HUES64 (cell line): Measurements from ENCODE around the gene SRPK2.

Experiments used
- H3K27ac ChIP-seq: 2 replicates; pipeline ENCODE4 v1.7.0; 2013; ENCODE audit warnings: low read depth, low read length, inconsistent platforms
- H3K27me3 ChIP-seq: 2 replicates; pipeline ENCODE4 v1.6.1; 2013; ENCODE audit warnings: mild to moderate bottlenecking, low read length; ENCODE audit not compliant: insufficient read depth
- H3K36me3 ChIP-seq: 2 replicates; pipeline ENCODE4 v1.6.1; 2013; ENCODE audit warnings: mild to moderate bottlenecking, low read length; ENCODE audit not compliant: insufficient read depth
- H3K4me1 ChIP-seq: 2 replicates; pipeline ENCODE4 v1.6.1; 2013; ENCODE audit warnings: mild to moderate bottlenecking, low read length, moderate library complexity; ENCODE audit not compliant: insufficient read depth
- H3K4me3 ChIP-seq: 2 replicates; pipeline ENCODE4 v1.5.1; 2013; ENCODE audit warnings: mild to moderate bottlenecking, low read length, moderate library complexity
- H3K9ac ChIP-seq: 2 replicates; pipeline ENCODE4 v1.6.1; 2013; ENCODE audit warnings: mild to moderate bottlenecking, low read depth, low read length
- H3K9me3 ChIP-seq: 2 replicates; pipeline ENCODE4 v1.6.1; 2013; ENCODE audit warnings: low read depth, low read length; ENCODE audit not compliant: insufficient read depth
- WGBS: fragments of 150-250, 120-280 bp; methylation state at CpG from one replicate; pipeline ENCODE4 v1.1.7; 2013; ENCODE audit warnings: missing lambda C conversion rate; 5-methylcytosine and 5-hydroxymethylcytosine counted together

SRPK2 gene

DNA sequence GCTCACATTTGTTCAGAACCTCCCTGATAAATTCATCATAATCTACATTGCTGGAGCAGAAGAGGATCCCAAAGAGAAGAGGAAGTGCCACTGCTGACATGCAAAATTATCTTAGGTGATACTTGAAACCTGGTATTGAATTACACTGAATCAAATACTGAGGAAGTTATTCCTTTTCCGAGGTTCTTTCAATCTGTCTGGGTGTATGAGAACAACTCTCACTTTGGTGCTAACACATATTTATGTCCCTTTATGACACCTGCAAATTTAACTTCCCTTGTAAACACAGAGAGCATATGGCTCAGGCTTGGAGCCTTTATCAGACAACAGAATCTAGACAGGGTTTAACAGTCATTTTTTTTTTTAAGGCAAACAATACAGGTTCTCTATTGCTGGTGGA, 131.4 kb downstream of the SRPK2 start:
- Histone ChIP-seq H3K9me3 (no peaks in the 10 kb centered on the region), H3K4me1 (peaks cover 36% of the 10 kb centered on the region), H3K36me3 (no peaks in the 10 kb centered on the region), H3K9ac (no peak overlapping the region), H3K27me3 (no peaks in the 10 kb centered on the region), H3K4me3 (0 out of 2 replicates have a peak overlapping the region, but pooled peaks have one; percentile 13), H3K27ac (no peak overlapping the region; the same call in 1 of the 2 replicates)
- 36% methylated on average over 1 of the region's 1 CpG for WGBS

DNA sequence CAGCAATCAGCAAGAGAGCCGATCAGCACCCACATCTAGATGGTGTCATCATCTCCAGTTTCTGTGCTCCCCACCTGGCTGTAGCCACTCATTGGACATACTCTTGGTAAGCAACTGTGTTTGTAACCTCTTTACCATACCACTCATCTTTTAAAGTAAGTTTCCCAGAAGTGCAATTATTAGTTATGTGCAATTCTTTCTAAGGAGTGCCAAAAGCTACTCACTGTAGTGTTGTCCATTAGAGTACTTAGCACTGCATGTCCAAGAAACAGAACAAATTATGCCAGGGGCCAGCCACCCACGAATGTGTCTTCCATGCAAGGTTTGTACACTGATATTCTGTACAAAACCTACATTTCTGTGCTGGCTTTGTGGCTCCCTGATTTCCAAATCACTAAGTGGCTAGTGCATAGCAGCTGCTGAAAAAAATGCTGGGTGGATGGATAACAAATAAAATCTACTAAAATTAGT, 131.9 kb downstream of the SRPK2 start:
- H3K9me3 ChIP-seq, result no peaks in the 10 kb centered on the region
- no peak overlapping the region for H3K9ac ChIP-seq
- H3K4me1 ChIP-seq, result peaks cover 37% of the 10 kb centered on the region
- H3K36me3 ChIP-seq, result no peaks in the 10 kb centered on the region
- no peaks in the 10 kb centered on the region for H3K27me3 ChIP-seq
- H3K4me3 ChIP-seq, result no peak overlapping the region
- peak overlapping the region; percentile 55; the same call in 1 of the 2 replicates for H3K27ac ChIP-seq
- 91% methylated on average over 2 of the region's 2 CpGs for WGBS

DNA sequence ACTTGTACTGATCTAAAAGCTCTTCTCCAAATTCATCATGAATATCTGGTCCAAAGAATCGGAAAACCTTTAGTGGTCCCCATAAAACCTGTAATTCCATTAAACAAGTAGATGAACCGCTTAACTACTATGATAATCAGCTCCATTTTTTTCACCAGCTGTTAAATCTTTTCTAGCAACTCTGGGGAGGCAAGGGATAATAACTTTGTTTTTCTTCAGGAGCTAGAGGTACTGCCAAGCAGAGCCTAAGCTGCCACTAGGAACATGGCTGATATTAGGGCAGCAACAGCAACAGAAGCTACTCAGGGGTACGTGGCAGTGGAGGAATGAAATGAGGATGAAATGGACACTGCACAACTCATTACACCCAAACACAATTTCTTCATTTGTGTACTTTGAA, 138.0 kb downstream of the SRPK2 start:
- Histone ChIP-seq H3K9ac (no peak overlapping the region), H3K9me3 (no peaks in the 10 kb centered on the region), H3K36me3 (no peaks in the 10 kb centered on the region), H3K27me3 (no peaks in the 10 kb centered on the region), H3K4me1 (peaks cover 48% of the 10 kb centered on the region), H3K27ac (no peak overlapping the region), H3K4me3 (no peak overlapping the region)
- 86% methylated on average over 3 of the region's 3 CpGs for WGBS

DNA sequence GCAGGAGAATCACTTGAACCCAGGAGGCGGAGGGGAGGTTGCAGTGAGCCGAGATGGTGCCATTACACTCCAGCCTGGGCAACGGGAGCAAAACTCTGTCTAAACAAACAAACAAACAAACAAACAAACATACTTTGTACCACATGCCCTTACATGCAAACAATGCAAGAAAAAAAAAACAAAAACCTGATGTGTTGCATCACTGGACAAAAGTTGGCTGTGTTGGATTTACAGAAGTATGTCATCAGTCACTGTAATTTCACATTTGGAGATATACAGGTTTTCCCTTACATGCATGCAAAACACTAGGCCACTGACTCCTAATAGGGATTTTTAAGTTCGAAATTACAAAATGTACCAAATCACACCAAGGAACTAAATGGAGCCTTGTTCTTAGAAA, 138.5 kb downstream of the SRPK2 start:
- WGBS, result 98% methylated on average over 4 of the region's 4 CpGs
- H3K4me3 ChIP-seq, result no peak overlapping the region
- no peak overlapping the region for H3K9ac ChIP-seq
- no peaks in the 10 kb centered on the region for H3K9me3 ChIP-seq
- peaks cover 48% of the 10 kb centered on the region for H3K4me1 ChIP-seq
- H3K36me3 ChIP-seq, result no peaks in the 10 kb centered on the region
- no peaks in the 10 kb centered on the region for H3K27me3 ChIP-seq
- H3K27ac ChIP-seq, result no peak overlapping the region

DNA sequence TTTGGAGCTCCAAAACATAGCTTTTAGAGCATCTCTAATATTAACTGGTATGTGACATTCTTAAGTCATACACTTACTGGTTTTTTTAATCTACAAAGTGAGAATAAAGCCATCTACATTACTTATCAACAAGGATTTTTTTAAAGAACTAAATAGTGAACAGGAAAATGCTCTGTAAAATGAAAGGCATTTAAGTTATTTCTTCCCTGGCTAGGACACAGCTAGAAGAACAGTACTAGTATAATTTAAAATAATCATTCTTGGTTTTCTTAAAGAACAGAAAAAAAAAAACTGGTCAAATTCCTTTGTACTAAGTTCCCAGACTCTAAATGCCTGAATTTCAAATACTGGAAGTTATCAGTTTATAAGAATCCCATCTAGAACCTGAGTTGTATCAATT, 139.5 kb downstream of the SRPK2 start:
- Histone ChIP-seq H3K36me3 (no peaks in the 10 kb centered on the region), H3K4me1 (peaks cover 46% of the 10 kb centered on the region), H3K9me3 (no peaks in the 10 kb centered on the region), H3K27me3 (no peaks in the 10 kb centered on the region), H3K27ac (no peak overlapping the region), H3K4me3 (no peak overlapping the region), H3K9ac (no peak overlapping the region)

DNA sequence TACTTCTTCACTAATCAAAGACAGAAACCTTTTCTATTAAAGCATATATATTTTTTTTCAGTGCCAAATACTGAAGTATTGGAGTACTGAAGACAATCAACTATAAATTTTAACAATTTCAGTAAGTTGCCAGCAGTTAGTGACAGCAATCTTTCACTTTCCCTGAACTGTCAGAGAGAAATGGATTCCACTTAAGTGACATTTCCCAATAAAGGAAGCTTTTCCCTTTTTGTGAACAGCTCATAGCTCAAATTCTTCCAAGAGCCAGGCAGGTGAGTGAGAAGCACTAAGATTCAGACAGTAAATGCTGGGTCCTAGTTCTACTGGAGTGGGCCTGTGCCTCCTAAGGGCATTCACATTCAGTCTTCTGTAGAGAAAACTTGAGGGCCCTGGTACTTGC, 142.0 kb downstream of the SRPK2 start:
- H3K9me3 ChIP-seq, result no peaks in the 10 kb centered on the region
- no peak overlapping the region for H3K4me3 ChIP-seq
- H3K27me3 ChIP-seq, result no peaks in the 10 kb centered on the region
- no peaks in the 10 kb centered on the region for H3K36me3 ChIP-seq
- peaks cover 27% of the 10 kb centered on the region for H3K4me1 ChIP-seq
- H3K27ac ChIP-seq, result no peak overlapping the region
- no peak overlapping the region for H3K9ac ChIP-seq

DNA sequence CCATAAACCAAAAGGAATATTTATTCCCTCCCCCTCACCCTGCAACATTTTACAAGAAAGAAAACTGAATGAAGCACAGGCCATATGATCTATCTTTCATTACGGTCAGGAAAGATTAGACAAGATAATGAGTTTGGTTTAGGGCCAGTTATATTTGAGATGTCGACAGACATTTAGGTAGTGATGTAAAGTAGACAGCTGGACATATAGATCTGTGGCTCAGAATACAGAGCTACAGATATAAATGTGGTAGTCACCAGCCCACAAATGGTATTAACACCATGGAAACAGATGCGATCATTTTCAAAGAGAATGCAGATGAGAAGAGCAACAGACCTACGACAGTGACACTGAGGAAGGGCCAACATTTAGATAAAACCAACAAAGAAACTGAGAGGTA, 142.5 kb downstream of the SRPK2 start:
- Histone ChIP-seq H3K9me3 (no peaks in the 10 kb centered on the region), H3K9ac (no peak overlapping the region), H3K4me1 (peaks cover 23% of the 10 kb centered on the region), H3K27me3 (no peaks in the 10 kb centered on the region), H3K4me3 (no peak overlapping the region), H3K36me3 (no peaks in the 10 kb centered on the region), H3K27ac (no peak overlapping the region)
- 79% methylated on average over 4 of the region's 4 CpGs for WGBS

DNA sequence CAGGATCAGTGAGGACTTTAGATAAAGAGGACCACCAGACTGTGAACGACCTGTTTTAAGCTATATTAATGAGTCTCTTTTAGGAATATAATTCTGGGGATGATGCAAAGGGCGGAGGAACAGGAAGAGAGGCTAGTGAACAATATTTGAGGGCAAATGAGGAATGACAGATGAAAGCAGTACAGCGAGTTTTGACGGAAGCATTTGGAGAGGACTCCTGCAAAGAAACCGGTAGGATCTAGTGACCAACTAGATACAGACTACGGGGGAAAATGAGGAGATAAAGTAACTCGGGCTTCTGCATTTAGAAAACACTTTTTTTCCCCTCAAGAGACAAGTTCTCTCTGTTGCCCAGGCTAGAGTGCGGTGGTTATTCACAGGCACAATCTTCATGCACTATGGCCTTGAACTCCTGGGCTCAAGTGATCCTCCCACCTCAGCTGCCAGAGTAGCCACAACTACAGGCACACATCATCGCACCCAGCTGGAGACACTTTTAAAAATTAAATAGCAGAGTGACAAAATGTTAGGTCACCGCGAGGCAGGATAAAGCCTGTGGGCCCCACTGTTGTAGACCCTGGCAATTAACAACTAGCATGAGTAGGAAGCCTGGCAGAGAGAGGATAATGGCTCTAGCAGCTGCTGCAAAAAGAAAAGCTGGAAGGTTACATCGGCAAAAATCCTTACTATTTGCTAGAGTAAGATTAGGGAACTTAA, 143.2 kb downstream of the SRPK2 start:
- 81% methylated on average over 12 of the region's 12 CpGs for WGBS
- no peak overlapping the region for H3K27ac ChIP-seq
- H3K36me3 ChIP-seq, result no peaks in the 10 kb centered on the region

DNA sequence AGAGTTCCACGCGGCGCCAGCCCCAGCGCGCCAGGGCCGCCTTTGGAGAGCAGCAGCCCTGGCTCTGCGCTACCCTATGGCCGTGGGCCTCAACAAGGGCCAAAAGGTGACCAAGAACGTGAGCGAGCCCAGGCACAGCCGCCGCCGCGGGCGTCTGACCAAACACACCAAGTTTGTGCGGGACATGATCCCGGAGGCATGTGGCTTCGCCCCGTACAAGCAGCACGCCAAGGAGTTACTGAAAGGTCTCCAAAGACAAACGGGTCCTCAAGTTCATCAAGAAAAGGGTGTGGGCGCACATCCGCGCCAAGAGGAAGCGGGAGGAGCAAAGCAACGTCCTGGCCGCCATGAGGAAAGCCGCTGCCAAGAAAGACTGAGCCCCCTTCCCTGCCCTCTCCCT, 144.1 kb downstream of the SRPK2 start:
- no peak overlapping the region for H3K9ac ChIP-seq

More for the DNA sequence above, 143.2 kb downstream of the SRPK2 start:
- no peak overlapping the region for H3K4me3 ChIP-seq
- H3K9me3 ChIP-seq, result no peaks in the 10 kb centered on the region
- H3K4me1 ChIP-seq, result peaks cover 16% of the 10 kb centered on the region
- H3K27me3 ChIP-seq, result no peaks in the 10 kb centered on the region
- H3K9ac ChIP-seq, result no peak overlapping the region

DNA sequence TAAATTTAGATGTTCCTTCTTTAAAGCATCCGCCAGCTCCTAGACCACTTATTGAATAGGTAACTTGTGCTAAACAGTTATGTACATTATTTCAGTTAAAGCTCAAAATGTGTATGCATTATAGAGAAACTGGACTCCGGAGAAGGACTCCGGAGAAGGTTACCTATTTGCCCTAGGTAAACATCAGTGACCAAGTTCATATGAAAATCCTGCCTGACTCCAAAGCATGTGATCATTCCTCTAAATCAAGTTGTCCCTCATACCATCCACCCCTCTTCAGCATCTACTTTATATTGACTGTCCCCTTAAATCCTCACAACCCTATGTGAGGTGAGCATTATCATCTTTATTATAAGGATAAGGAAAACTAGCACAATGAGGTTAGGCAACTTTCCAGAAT, 147.5 kb downstream of the SRPK2 start:
- over 99% methylated on average over 3 of the region's 3 CpGs for WGBS
- H3K4me3 ChIP-seq, result no peak overlapping the region

More for the DNA sequence above, 144.1 kb downstream of the SRPK2 start:
- WGBS, result 97% methylated on average over 28 of the region's 28 CpGs
- H3K27ac ChIP-seq, result no peak overlapping the region
- H3K4me3 ChIP-seq, result no peak overlapping the region
- H3K36me3 ChIP-seq, result no peaks in the 10 kb centered on the region
- H3K4me1 ChIP-seq, result peaks cover 15% of the 10 kb centered on the region
- H3K27me3 ChIP-seq, result no peaks in the 10 kb centered on the region
- H3K9me3 ChIP-seq, result no peaks in the 10 kb centered on the region

DNA sequence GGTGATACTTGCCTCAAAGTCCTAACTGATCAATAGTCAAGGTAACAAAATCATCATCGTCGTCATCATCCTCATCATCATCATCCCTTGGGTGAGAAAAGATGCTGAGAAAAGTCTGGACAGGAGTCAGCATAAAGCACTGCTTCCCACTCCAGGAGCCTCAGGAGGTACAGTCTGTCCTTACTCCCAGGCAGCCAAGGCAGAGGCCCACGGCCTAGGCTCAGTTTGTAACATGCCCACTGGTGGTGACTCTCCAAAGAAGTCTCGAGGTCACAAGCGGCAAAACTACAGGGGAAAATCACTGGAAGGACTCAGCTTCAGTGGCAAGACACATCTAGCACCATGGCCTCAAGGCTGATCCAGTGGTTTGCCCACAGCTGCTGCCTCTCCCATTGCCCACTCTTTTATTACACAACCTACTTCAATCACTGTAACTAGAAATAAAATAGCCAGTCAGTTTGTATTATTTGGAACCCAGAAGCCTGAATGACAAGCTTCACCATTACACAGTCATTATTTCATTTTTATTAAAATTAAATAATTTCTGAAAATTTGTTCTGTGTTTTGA, 150.4 kb downstream of the SRPK2 start:
- Histone ChIP-seq H3K4me3 (no peak overlapping the region), H3K9me3 (no peaks in the 10 kb centered on the region), H3K27ac (no peak overlapping the region), H3K27me3 (no peaks in the 10 kb centered on the region), H3K36me3 (no peaks in the 10 kb centered on the region), H3K9ac (no peak overlapping the region), H3K4me1 (peaks cover 16% of the 10 kb centered on the region; the same call in 1 of the 2 replicates)
- WGBS, result 71% methylated on average over 5 of the region's 5 CpGs

More for the DNA sequence above, 147.5 kb downstream of the SRPK2 start:
- Histone ChIP-seq H3K4me1 (peaks cover 21% of the 10 kb centered on the region), H3K36me3 (no peaks in the 10 kb centered on the region), H3K27me3 (no peaks in the 10 kb centered on the region), H3K27ac (no peak overlapping the region), H3K9me3 (no peaks in the 10 kb centered on the region), H3K9ac (no peak overlapping the region)
